Type B pancreatic cell (in vitro differentiated cells): ENCODE results near the gene CCSER2. TPM values are rescaled to one million over a fixed set of nuclear protein-coding genes. Genes with fewer than 3 reads are reported as not detected.

Experiments
- DNase-seq: peaks from one replicate; pipeline ENCODE4 v3.0.0; 2021; ENCODE audit warnings: mixed read lengths; ENCODE audit not compliant: unreplicated experiment; ENCODE audit errors: extremely low spot score
- H3K27ac Mint-ChIP-seq: 2 replicates; pipeline ENCODE4 v1.8.0; 2021; ENCODE audit warnings: mild to moderate bottlenecking, mixed read lengths
- H3K27me3 Mint-ChIP-seq: 2 replicates; pipeline ENCODE4 v1.8.0; 2021; ENCODE audit warnings: mixed read lengths
- H3K36me3 Mint-ChIP-seq: 2 replicates; pipeline ENCODE4 v1.8.0; 2021; ENCODE audit warnings: mixed read lengths
- H3K4me1 Mint-ChIP-seq: one replicate; pipeline ENCODE4 v1.8.0; 2021; ENCODE audit warnings: mixed read lengths; ENCODE audit not compliant: unreplicated experiment
- H3K4me3 Mint-ChIP-seq: 2 replicates; pipeline ENCODE4 v1.8.0; 2021; ENCODE audit warnings: mild to moderate bottlenecking, mixed read lengths
- H3K9me3 Mint-ChIP-seq: 2 replicates; pipeline ENCODE4 v1.8.0; 2021; ENCODE audit warnings: mixed read lengths
- CTCF ChIP-seq: fragments of 200-600 bp; sonication (generic); conservative IDR thresholded peaks from 2 replicates; pipeline ENCODE4 v1.5.0; 2021; ENCODE audit warnings: antibody characterized with exemption, mild to moderate bottlenecking
- total RNA-seq: library from RNA; stranded (reverse); gene quantifications from 2 replicates; pipeline ENCODE4 v1.2.1, GENCODE V29; 2021; ENCODE audit warnings: low replicate concordance

Gene CCSER2
- total RNA-seq, 1 donor from 2014 or later: 43.9 TPM

GRCh38 chr10:84290235-84290634 lies 38.2 kb upstream of the CCSER2 start:
- no peaks in the 10 kb centered on the region for H3K36me3 Mint-ChIP-seq
- DNase-seq: no peak
- H3K4me1 Mint-ChIP-seq: no peaks in the 10 kb centered on the region
- H3K27ac Mint-ChIP-seq: no peak overlapping the region
- no peak for TF ChIP-seq CTCF
- peaks cover 5% of the 10 kb centered on the region for H3K9me3 Mint-ChIP-seq
- peaks cover 16% of the 10 kb centered on the region for H3K27me3 Mint-ChIP-seq
- no peak overlapping the region for H3K4me3 Mint-ChIP-seq

- H3K9me3 Mint-ChIP-seq: peaks cover 5% of the 10 kb centered on the region
- no peak for TF ChIP-seq CTCF
- no peak for DNase-seq
- no peaks in the 10 kb centered on the region for H3K36me3 Mint-ChIP-seq
- no peaks in the 10 kb centered on the region for H3K4me1 Mint-ChIP-seq
- no peak overlapping the region for H3K27ac Mint-ChIP-seq
- peaks cover 16% of the 10 kb centered on the region for H3K27me3 Mint-ChIP-seq
- H3K4me3 Mint-ChIP-seq: no peak overlapping the region
Observed at GRCh38 chr10:84291384-84291783, 37.0 kb upstream of the CCSER2 start.

GRCh38 chr10:84292502-84292901 lies 35.9 kb upstream of the CCSER2 start:
- H3K27me3 Mint-ChIP-seq: peaks cover 14% of the 10 kb centered on the region
- TF ChIP-seq CTCF: no peak
- no peaks in the 10 kb centered on the region for H3K36me3 Mint-ChIP-seq
- H3K9me3 Mint-ChIP-seq: peaks cover 5% of the 10 kb centered on the region
- H3K27ac Mint-ChIP-seq: no peak overlapping the region
- no peaks in the 10 kb centered on the region for H3K4me1 Mint-ChIP-seq
- no peak overlapping the region for H3K4me3 Mint-ChIP-seq
- no peak for DNase-seq

- Mint-ChIP-seq H3K27me3 (peaks cover 13% of the 10 kb centered on the region), H3K9me3 (peaks cover 5% of the 10 kb centered on the region), H3K27ac (no peak overlapping the region), H3K4me1 (no peaks in the 10 kb centered on the region), H3K4me3 (no peak overlapping the region), H3K36me3 (no peaks in the 10 kb centered on the region)
- no peak for TF ChIP-seq CTCF
- DNase-seq: no peak
Observed at GRCh38 chr10:84293171-84293570, 35.2 kb upstream of the CCSER2 start.

GRCh38 chr10:84293574-84294016 lies 34.8 kb upstream of the CCSER2 start:
- Mint-ChIP-seq H3K4me1 (no peaks in the 10 kb centered on the region), H3K9me3 (peaks cover 5% of the 10 kb centered on the region), H3K27ac (no peak overlapping the region), H3K4me3 (no peak overlapping the region), H3K27me3 (peaks cover 12% of the 10 kb centered on the region), H3K36me3 (no peaks in the 10 kb centered on the region)
- DNase-seq: no peak
- no peak for TF ChIP-seq CTCF
